ENCODE data around the gene RENBP. TPM values are rescaled to one million over a fixed set of nuclear protein-coding genes. Genes with fewer than 3 reads are reported as not detected.

Gene RENBP
- polyA plus RNA-seq, 1 of the 3 experiments (the other 2 are of a cell fraction), result 0.90 TPM

GRCh38 chrX:153971450-153972367 lies 27.3 kb upstream of the RENBP start, which contains the start of gene HCFC1:
Gene HCFC1, minus strand, starts transcription at chrX:153971818. Its CDS starts 978 bp downstream, at chrX:153970840.
- Histone ChIP-seq H2AFZ (ENCODE audit: low read depth) (peak within 1 kb of the TSS; percentile 89; the same call in 1 of the 2 replicates), H3K9ac (peak within 1 kb of the TSS; percentile 98), H3K4me1 (ENCODE audit: control insufficient read depth in 1 of 2, insufficient read depth in 2 of 2, low read depth in 1 of 2, low read length in 1 of 2) (peaks cover 16 to 48% of the 10 kb centered on the region in 2 experiments; a peak in 2 of 4 replicates), H3K27me3 (ENCODE audit: insufficient read depth) (no peaks in the 10 kb centered on the region), H4K20me1 (ENCODE audit: insufficient read depth) (peaks cover 32% of the 10 kb centered on the region), H3K4me2 (peak within 1 kb of the TSS; percentile 86), H3K4me3 (ENCODE audit: low read depth in 2 of 2, low read length in 1 of 2) (peak within 1 kb of the TSS; percentile 90 to 98), H3F3A (replicated peaks; ENCODE audit: insufficient read depth) (peaks cover 7% of the 10 kb centered on the region), H3K27ac (ENCODE audit: low read depth in 2 of 2, low read length in 1 of 2) (peak within 1 kb of the TSS; percentile 99), H3K36me3 (replicated peaks in 1 of 2; ENCODE audit: control insufficient read depth in 1 of 2, insufficient read depth in 2 of 2, low read length in 1 of 2) (peaks cover 0 to 4% of the 10 kb centered on the region in 2 experiments), H3K79me2 (ENCODE audit: insufficient read depth) (peaks cover 59% of the 10 kb centered on the region), H3K9me2 (no peaks in the 10 kb centered on the region), H3K9me3 (no peaks in the 10 kb centered on the region)
- TF ChIP-seq SIN3A (IDR thresholded peaks at IDR 0.05; ENCODE audit: borderline replicate concordance, low read depth, low read length), result 0 out of 2 replicates have a peak, but pooled peaks have one; percentile 71
- TF ChIP-seq FOSL2 (IDR thresholded peaks at IDR 0.05; ENCODE audit: borderline replicate concordance, low read depth), result peak; percentile 17; the same call in 1 of the 2 replicates
- TF ChIP-seq REST (IDR thresholded peaks at IDR 0.05; ENCODE audit: low read depth, low read length), result peak; percentile 24
- TF ChIP-seq NFIC (IDR thresholded peaks at IDR 0.05; ENCODE audit: borderline replicate concordance), result no peak; the same call in 1 of the 2 replicates
- TF ChIP-seq RFX5 (IDR thresholded peaks at IDR 0.05; ENCODE audit: low read length), result no peak
- no peak; the same call in 1 of the 2 replicates for TF ChIP-seq TCF12 (IDR thresholded peaks at IDR 0.05)
- peak; percentile 34; the same call in 1 of the 2 replicates for TF ChIP-seq POLR2AphosphoS5 (IDR thresholded peaks at IDR 0.05; ENCODE audit: low read depth, low read length)
- peak; percentile 35 for TF ChIP-seq CHD2 (IDR thresholded peaks at IDR 0.05; ENCODE audit: low read length, partially characterized antibody)
- TF ChIP-seq NRF1 (IDR thresholded peaks at IDR 0.05; ENCODE audit: low read depth, low read length), result peak; percentile 62
- peak; percentile 31; the same call in 1 of the 2 replicates for TF ChIP-seq PBX3 (IDR thresholded peaks at IDR 0.05)
- 0 out of 2 replicates have a peak, but pooled peaks have one; percentile 19 for TF ChIP-seq FOXJ3 (CRISPR knock-in tag; IDR thresholded peaks at IDR 0.05)
- TF ChIP-seq EP300 (IDR thresholded peaks at IDR 0.05; ENCODE audit: borderline replicate concordance in 1 of 2, low read depth in 1 of 2, low read length in 1 of 2), result no peak; a peak in 1 of 4 replicates
- no peak for TF ChIP-seq CTCF (IDR thresholded peaks at IDR 0.05)
- peak; percentile 42; the same call in 1 of the 2 replicates for TF ChIP-seq MXI1 (IDR thresholded peaks at IDR 0.05; ENCODE audit: low read depth, low read length)
- TF ChIP-seq GATA2 (CRISPR knock-in tag; IDR thresholded peaks at IDR 0.05), result 0 out of 2 replicates have a peak, but pooled peaks have one; percentile 9
- peak; percentile 80 for TF ChIP-seq MAX (IDR thresholded peaks at IDR 0.05; ENCODE audit: low read depth)
- peak; percentile 30; the same call in 1 of the 2 replicates for TF ChIP-seq TEAD4 (IDR thresholded peaks at IDR 0.05; ENCODE audit: borderline replicate concordance, insufficient read depth)
- no peak for TF ChIP-seq USF2 (IDR thresholded peaks at IDR 0.05; ENCODE audit: borderline replicate concordance, low read depth, low read length)
- peak; percentile 96 for TF ChIP-seq YY1 (IDR thresholded peaks at IDR 0.05; ENCODE audit: low read depth)
- TF ChIP-seq RXRA (IDR thresholded peaks at IDR 0.05; ENCODE audit: borderline replicate concordance, low read depth), result no peak
- TF ChIP-seq TAF1 (IDR thresholded peaks at IDR 0.05; ENCODE audit: borderline replicate concordance, low read depth, low read length), result peak; percentile 84
- peak; percentile 53; the same call in 1 of the 2 replicates for TF ChIP-seq GABPA (IDR thresholded peaks at IDR 0.05; ENCODE audit: low read depth)
- peak; percentile 49; the same call in 1 of the 2 replicates for TF ChIP-seq ELF1 (IDR thresholded peaks at IDR 0.05)
- 1% methylated on average over 50 of the region's 96 CpGs for WGBS (ENCODE audit: low lambda C conversion rate)
- CTCF ChIA-PET, result interaction anchor here (1.1 to 11.6 kb wide), 2 partner anchors 23 to 208 kb away, joined by 3 to 179 read pairs; partner anchors contain the start of gene RENBP
- peak; percentile 90 for DNase-seq
- POLR2A ChIA-PET, result interaction anchor here (0.6 to 1.5 kb wide), 7 partner anchors 37 to 361 kb away, joined by 3 to 4 read pairs (median 3); partner anchors contain the start of genes IDH3G, IRAK1, NAA10 and SSR4

Data from SK-N-SH (cell line).